ENCODE measurements around the gene OTUD3. TPM values are rescaled to one million over a fixed set of nuclear protein-coding genes. Genes with fewer than 3 reads are reported as not detected.

The OTUD3 gene
- total and polyA plus RNA-seq, 2 experiments from 2014 or later, result 3.0 to 9.3 TPM

- Histone ChIP-seq H3K4me3 (no peak overlapping the region), H3K27ac (no peak overlapping the region)
- no peak for TF ChIP-seq EZH2 (IDR thresholded peaks at IDR 0.05; ENCODE audit: borderline replicate concordance)
- no peak for TF ChIP-seq EZH2phosphoT487 (IDR thresholded peaks at IDR 0.05; ENCODE audit: low read depth, severe bottlenecking, unreplicated experiment)
- TF ChIP-seq, protein P1, sequence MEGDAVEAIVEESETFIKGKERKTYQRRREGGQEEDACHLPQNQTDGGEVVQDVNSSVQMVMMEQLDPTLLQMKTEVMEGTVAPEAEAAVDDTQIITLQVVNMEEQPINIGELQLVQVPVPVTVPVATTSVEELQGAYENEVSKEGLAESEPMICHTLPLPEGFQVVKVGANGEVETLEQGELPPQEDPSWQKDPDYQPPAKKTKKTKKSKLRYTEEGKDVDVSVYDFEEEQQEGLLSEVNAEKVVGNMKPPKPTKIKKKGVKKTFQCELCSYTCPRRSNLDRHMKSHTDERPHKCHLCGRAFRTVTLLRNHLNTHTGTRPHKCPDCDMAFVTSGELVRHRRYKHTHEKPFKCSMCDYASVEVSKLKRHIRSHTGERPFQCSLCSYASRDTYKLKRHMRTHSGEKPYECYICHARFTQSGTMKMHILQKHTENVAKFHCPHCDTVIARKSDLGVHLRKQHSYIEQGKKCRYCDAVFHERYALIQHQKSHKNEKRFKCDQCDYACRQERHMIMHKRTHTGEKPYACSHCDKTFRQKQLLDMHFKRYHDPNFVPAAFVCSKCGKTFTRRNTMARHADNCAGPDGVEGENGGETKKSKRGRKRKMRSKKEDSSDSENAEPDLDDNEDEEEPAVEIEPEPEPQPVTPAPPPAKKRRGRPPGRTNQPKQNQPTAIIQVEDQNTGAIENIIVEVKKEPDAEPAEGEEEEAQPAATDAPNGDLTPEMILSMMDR (IDR thresholded peaks at IDR 0.05; ENCODE audit: poor library complexity), result no peak
Observed at GRCh38 chr1:19854866-19855265, 27.3 kb upstream of the OTUD3 start.

GRCh38 chr1:19858893-19859292 is 23.3 kb upstream of the OTUD3 start:
- Histone ChIP-seq H2AFZ (no peak overlapping the region), H4K20me1 (ENCODE audit: insufficient read depth, poor library complexity, severe bottlenecking) (no peaks in the 10 kb centered on the region), H3K4me3 (no peak overlapping the region), H3K9me3 (ENCODE audit: low read depth) (peaks cover 7% of the 10 kb centered on the region), H3K79me2 (no peaks in the 10 kb centered on the region), H3K4me1 (ENCODE audit: insufficient read depth) (peaks cover 8% of the 10 kb centered on the region), H3K9me2 (replicated peaks; ENCODE audit: insufficient read depth) (no peaks in the 10 kb centered on the region), H3K27me3 (no peaks in the 10 kb centered on the region), H3K27ac (no peak overlapping the region), H3K4me2 (no peak overlapping the region), H3K36me3 (replicated peaks; ENCODE audit: insufficient read depth, low read depth) (no peaks in the 10 kb centered on the region)
- TF ChIP-seq EZH2phosphoT487 (IDR thresholded peaks at IDR 0.05; ENCODE audit: low read depth, severe bottlenecking, unreplicated experiment) (no peak), EZH2 (IDR thresholded peaks at IDR 0.05; ENCODE audit: borderline replicate concordance) (no peak)
- TF ChIP-seq, protein P1 (IDR thresholded peaks at IDR 0.05; ENCODE audit: poor library complexity), result no peak
- no peak for DNase-seq (ENCODE audit: low spot score)
- 25% methylated on average over 5 of the region's 5 CpGs for WGBS (ENCODE audit: low lambda C conversion rate, missing lambda C conversion rate)

More at GRCh38 chr1:19854866-19855265, 27.3 kb upstream of the OTUD3 start:
- Histone ChIP-seq H2AFZ (no peak overlapping the region), H3K36me3 (replicated peaks; ENCODE audit: insufficient read depth, low read depth) (no peaks in the 10 kb centered on the region), H4K20me1 (ENCODE audit: insufficient read depth, poor library complexity, severe bottlenecking) (no peaks in the 10 kb centered on the region), H3K79me2 (no peaks in the 10 kb centered on the region), H3K27me3 (no peaks in the 10 kb centered on the region), H3K9me3 (ENCODE audit: low read depth) (no peaks in the 10 kb centered on the region), H3K9me2 (replicated peaks; ENCODE audit: insufficient read depth) (no peaks in the 10 kb centered on the region), H3K4me2 (no peak overlapping the region), H3K4me1 (ENCODE audit: insufficient read depth) (no peaks in the 10 kb centered on the region)
- DNase-seq (ENCODE audit: low spot score), result no peak

GRCh38 chr1:19859876-19860275 is 22.3 kb upstream of the OTUD3 start:
- Histone ChIP-seq H3K4me3 (no peak overlapping the region), H3K4me2 (no peak overlapping the region), H4K20me1 (ENCODE audit: insufficient read depth, poor library complexity, severe bottlenecking) (no peaks in the 10 kb centered on the region), H3K27ac (peak overlapping the region; percentile 88), H3K27me3 (no peaks in the 10 kb centered on the region), H3K9me2 (replicated peaks; ENCODE audit: insufficient read depth) (no peaks in the 10 kb centered on the region), H3K9me3 (ENCODE audit: low read depth) (peaks cover 7% of the 10 kb centered on the region), H3K79me2 (no peaks in the 10 kb centered on the region), H3K4me1 (ENCODE audit: insufficient read depth) (peaks cover 8% of the 10 kb centered on the region), H3K36me3 (replicated peaks; ENCODE audit: insufficient read depth, low read depth) (no peaks in the 10 kb centered on the region), H2AFZ (no peak overlapping the region)
- TF ChIP-seq, protein P1 (IDR thresholded peaks at IDR 0.05; ENCODE audit: poor library complexity), result no peak
- TF ChIP-seq EZH2 (IDR thresholded peaks at IDR 0.05; ENCODE audit: borderline replicate concordance) (no peak), EZH2phosphoT487 (IDR thresholded peaks at IDR 0.05; ENCODE audit: low read depth, severe bottlenecking, unreplicated experiment) (no peak)
- 84% methylated on average over 2 of the region's 2 CpGs for WGBS (ENCODE audit: low lambda C conversion rate, missing lambda C conversion rate)
- DNase-seq (ENCODE audit: low spot score), result no peak

- Histone ChIP-seq H3K36me3 (replicated peaks; ENCODE audit: insufficient read depth, low read depth) (no peaks in the 10 kb centered on the region), H3K9me2 (replicated peaks; ENCODE audit: insufficient read depth) (no peaks in the 10 kb centered on the region), H4K20me1 (ENCODE audit: insufficient read depth, poor library complexity, severe bottlenecking) (no peaks in the 10 kb centered on the region), H3K9me3 (ENCODE audit: low read depth) (peaks cover 7% of the 10 kb centered on the region), H2AFZ (no peak overlapping the region), H3K27me3 (no peaks in the 10 kb centered on the region), H3K79me2 (no peaks in the 10 kb centered on the region), H3K27ac (peak overlapping the region; percentile 88), H3K4me1 (ENCODE audit: insufficient read depth) (peaks cover 8% of the 10 kb centered on the region), H3K4me3 (no peak overlapping the region), H3K4me2 (no peak overlapping the region)
- no peak for TF ChIP-seq EZH2 (IDR thresholded peaks at IDR 0.05; ENCODE audit: borderline replicate concordance)
- TF ChIP-seq, protein P1 (IDR thresholded peaks at IDR 0.05; ENCODE audit: poor library complexity), result no peak
- TF ChIP-seq EZH2phosphoT487 (IDR thresholded peaks at IDR 0.05; ENCODE audit: low read depth, severe bottlenecking, unreplicated experiment), result no peak
- no peak for DNase-seq (ENCODE audit: low spot score)
- WGBS (ENCODE audit: low lambda C conversion rate, missing lambda C conversion rate), result 87% methylated on average over 2 of the region's 2 CpGs
Observed at GRCh38 chr1:19860418-19860817, 21.8 kb upstream of the OTUD3 start.

Data from hepatocyte (in vitro differentiated cells).